GM19025 (cell line): ENCODE measurements around the gene MYCBP2.
A peak's percentile ranks its signal among the peaks of the same experiment; 100 is the strongest.
"Not testable (repeated sequence)": the region's sequence is repeated elsewhere in the genome, so short reads cannot be mapped to it uniquely, and the experiment has no call there.

Source experiments
- ATAC-seq: cut with Tn5 transposase; IDR thresholded peaks from one replicate; pipeline ENCODE4 v1.9.1; 2021; ENCODE audit warnings: mild to moderate bottlenecking, low read depth, moderate library complexity; ENCODE audit not compliant: unreplicated experiment

The MYCBP2 gene

DNA sequence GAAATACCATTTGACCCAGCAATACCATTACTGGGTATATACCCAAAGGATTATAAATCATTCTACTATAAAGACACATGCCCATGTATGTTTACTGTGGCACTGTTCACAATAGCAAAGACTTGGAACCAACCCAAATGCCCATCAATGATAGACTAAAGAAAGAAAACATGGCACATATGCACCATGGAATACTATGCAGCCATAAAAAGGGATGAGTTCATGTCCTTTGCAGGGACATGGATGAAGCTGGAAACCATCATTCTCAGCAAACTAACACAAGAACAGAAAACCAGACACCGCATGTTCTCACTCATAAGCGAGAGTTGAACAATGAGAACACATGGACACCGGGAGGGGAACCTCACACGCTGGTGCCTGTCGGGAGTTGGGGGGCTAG, 317.2 kb downstream of the MYCBP2 start:
- ATAC-seq: not testable (repeated sequence)

DNA sequence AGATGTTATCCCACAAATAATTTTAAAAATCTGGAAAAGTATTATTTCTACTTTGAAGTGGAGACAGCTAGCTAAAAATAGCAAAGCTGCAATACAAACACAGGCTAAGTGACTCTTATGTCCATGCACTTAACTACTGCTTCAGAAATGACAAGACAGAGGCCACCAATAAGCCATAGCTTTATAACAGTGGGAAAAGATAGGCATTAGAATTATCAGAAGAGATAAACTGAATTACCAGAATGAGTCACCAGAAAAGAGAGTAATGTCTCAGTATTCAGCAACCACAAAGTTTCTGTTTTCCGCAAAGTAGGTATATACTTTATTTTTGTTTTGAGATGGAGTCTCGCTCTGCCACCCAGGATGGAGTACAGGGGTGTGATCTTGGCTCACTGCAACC, 317.9 kb downstream of the MYCBP2 start:
- ATAC-seq: no peak

DNA sequence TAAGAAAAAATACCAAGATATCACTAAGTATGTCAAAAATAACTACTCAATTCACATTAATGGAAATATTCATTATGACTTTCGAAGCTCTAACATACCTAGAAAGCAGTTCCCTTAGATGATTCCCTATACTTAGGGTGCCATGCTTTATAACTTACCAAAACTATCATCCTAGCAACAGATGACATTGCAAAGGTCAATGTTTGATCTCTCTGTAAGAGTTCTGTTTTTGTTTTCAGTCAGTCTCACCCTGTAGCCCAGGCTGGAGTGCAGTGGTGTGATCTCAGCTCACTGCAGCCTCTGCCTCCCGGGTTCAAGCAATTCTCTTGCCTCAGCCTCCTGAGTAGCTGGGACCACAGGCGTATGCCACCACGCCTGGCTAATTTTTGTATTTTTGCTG, 318.6 kb downstream of the MYCBP2 start:
- peak; percentile 44 for ATAC-seq

DNA sequence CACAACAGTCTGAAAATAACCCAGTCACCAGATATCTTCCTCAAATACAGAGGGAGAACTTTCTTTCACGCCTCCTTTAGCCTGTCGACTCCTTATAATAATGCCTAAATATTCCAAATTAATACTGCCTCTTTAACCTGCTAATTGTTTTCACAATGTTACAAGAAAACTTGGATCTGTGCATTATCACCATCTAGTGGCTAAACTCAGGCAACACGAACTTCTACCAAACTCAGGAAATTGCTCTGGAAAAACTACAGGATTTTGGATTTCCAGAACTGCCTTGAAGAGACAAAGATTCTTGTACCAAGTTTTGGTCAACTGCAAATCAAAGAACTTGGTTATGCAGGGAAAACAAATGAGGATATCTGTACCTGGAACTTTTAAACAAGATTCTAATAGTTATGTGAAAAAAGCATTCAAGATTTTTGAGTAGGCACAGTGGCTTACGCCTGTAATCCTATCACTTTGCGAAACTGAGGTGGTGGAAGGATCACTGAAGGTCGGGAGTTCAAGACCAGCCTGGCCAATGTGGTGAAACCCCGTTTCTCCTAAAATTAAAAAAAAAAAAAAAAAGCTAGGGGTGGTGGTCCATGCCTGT, 324.2 kb downstream of the MYCBP2 start:
- no peak for ATAC-seq

DNA sequence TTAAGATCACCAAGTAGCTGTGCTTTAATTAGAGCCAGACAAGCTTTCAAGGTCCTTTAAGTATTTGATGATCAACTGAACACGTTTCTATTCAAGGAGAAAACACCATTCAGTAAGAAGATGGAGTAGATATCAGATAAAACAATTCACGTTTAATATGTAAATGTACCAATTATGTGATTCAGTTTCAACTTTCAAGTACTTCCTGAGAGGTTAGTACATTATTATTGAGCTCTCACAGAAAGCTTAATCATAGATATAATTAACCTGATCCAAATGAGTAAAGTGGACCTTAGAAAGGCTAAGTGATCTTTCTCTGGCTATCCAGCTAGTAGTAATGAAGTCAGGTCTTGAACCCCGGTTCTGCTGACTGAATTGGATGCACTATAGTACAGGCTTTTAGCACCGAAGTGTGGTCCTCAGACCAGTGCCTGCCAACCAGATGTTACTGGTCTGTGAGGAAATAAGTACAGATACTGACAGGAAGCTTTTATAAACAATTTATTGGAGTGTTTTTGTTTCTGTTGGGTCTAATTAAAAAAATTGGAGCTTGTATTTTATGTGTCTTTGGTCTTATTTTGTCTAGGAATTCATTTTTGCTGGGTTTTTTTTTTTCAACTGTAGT, 324.8 kb downstream of the MYCBP2 start:
- no peak for ATAC-seq

DNA sequence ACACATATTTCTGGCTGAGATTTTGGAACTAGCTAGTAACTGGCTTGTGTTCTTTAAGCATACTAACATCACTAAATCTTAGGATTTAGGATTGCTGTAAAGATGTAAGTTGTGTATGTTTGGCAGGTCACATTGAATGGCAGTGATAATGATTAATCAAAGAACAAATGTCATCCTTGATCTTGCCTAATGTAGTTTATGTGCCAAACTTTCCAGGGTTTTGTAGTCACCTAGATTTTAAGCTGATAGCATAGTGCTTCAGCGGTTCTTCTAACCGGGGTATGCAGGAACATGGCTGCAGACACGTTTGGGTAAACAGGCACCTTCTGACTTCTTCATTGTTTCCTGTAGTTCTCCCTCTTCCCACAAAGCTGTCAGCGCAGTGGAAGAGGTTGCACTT, 325.4 kb downstream of the MYCBP2 start:
- no peak for ATAC-seq

DNA sequence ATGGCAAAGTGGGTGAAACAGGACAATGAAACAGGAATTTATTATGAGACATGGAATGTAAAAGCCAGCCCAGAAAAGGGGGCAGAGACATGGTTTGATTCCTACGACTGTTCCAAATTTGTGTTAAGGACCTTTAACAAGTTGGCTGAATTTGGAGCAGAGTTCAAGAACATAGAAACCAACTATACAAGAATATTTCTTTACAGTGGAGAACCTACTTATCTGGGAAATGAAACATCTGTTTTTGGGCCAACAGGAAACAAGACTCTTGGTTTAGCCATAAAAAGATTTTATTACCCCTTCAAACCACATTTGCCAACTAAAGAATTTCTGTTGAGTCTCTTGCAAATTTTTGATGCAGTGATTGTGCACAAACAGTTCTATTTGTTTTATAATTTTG, 326.4 kb downstream of the MYCBP2 start:
- ATAC-seq: no peak
